Keratinocyte (primary cell): ENCODE measurements around the gene DIS3L2. TPM values are rescaled to one million over a fixed set of nuclear protein-coding genes. Genes with fewer than 3 reads are reported as not detected.

Experiments
- DNase-seq: peaks from one replicate; pipeline ENCODE4 v3.0.0-alpha.2; 2011; ENCODE audit warnings: low read depth, missing footprints, low spot score
- FAIRE-seq: peaks from 2 replicates; lab custom pipeline; 2011; peaks lifted over from hg19 to GRCh38; lab: Jason Lieb, UNC
- H2AFZ ChIP-seq: 2 replicates; pipeline ENCODE4 v1.6.0; 2012; ENCODE audit warnings: low read length, control low read depth, inconsistent platforms; ENCODE audit not compliant: control insufficient read depth
- H3K27ac ChIP-seq: 2 replicates; pipeline ENCODE4 v1.5.1; 2011; ENCODE audit warnings: low read length; ENCODE audit not compliant: control insufficient read depth, insufficient read depth
- H3K27me3 ChIP-seq: 3 replicates; pipeline ENCODE4 v1.6.0; 2011; ENCODE audit warnings: low read length; ENCODE audit not compliant: control insufficient read depth, insufficient read depth; ENCODE audit errors: extremely low read depth
- H3K36me3 ChIP-seq, 2 experiments: 2 replicates in 1 of 2; 3 replicates in 1 of 2; pipeline ENCODE4 v1.5.1; 2011; ENCODE audit warnings: low read length in 2 of 2, mild to moderate bottlenecking in 1 of 2; ENCODE audit not compliant: control insufficient read depth in 2 of 2, insufficient read depth in 2 of 2; ENCODE audit errors: extremely low read depth in 1 of 2
- H3K4me1 ChIP-seq: 3 replicates; pipeline ENCODE4 v1.5.1; 2011; ENCODE audit warnings: low read length; ENCODE audit not compliant: control insufficient read depth, insufficient read depth; ENCODE audit errors: extremely low read depth
- H3K4me2 ChIP-seq: 3 replicates; pipeline ENCODE4 v1.6.0; 2011; ENCODE audit warnings: low read depth, low read length; ENCODE audit not compliant: control insufficient read depth, insufficient read depth; ENCODE audit errors: extremely low read depth
- H3K4me3 ChIP-seq, 3 experiments: fragments of 200-600 bp in 1 of 3; sonication (generic) in 1 of 3; 2 replicates in 2 of 3; 3 replicates in 1 of 3; pipeline ENCODE4 v1.5.1; 2011 to 2016; ENCODE audit warnings: low read length in 3 of 3, mild to moderate bottlenecking in 3 of 3, control low read depth in 2 of 3, inconsistent platforms in 1 of 3, low read depth in 1 of 3, mixed read lengths in 1 of 3, mixed run types in 1 of 3, moderate library complexity in 1 of 3; ENCODE audit not compliant: control insufficient read depth in 2 of 3, insufficient read depth in 2 of 3; ENCODE audit errors: extremely low read depth in 1 of 3
- H3K79me2 ChIP-seq: 2 replicates; pipeline ENCODE4 v1.6.0; 2012; ENCODE audit warnings: low read length; ENCODE audit not compliant: control insufficient read depth, insufficient read depth
- H3K9ac ChIP-seq: 3 replicates; pipeline ENCODE4 v1.6.0; 2011; ENCODE audit warnings: low read length; ENCODE audit not compliant: control insufficient read depth, insufficient read depth; ENCODE audit errors: extremely low read depth
- H3K9me1 ChIP-seq: 3 replicates; pipeline ENCODE4 v1.6.0; 2011; ENCODE audit warnings: low read length; ENCODE audit not compliant: control insufficient read depth, insufficient read depth; ENCODE audit errors: extremely low read depth
- H3K9me3 ChIP-seq: 2 replicates; pipeline ENCODE4 v1.5.1; 2012; ENCODE audit warnings: low read depth, low read length; ENCODE audit not compliant: control insufficient read depth
- H4K20me1 ChIP-seq: 3 replicates; pipeline ENCODE4 v1.6.0; 2011; ENCODE audit warnings: low read length; ENCODE audit not compliant: control insufficient read depth, insufficient read depth; ENCODE audit errors: extremely low read depth
- EZH2 ChIP-seq: IDR thresholded peaks from one replicate; pipeline ENCODE4 v1.6.1; 2012; ENCODE audit warnings: inconsistent platforms, mild to moderate bottlenecking, low read length, moderate library complexity
- dilution Hi-C: fragments of 300-500 bp; cut with MboI; formaldehyde crosslinking; loops from one replicate; pipeline ENCODE4 v1.7.0; 2020; ENCODE audit warnings: low sequenced_read_pairs; ENCODE audit not compliant: extremely low pct_ligation_motif_present
- polyA plus RNA-seq, 5 experiments: library from polyadenylated mRNA; depleted of rRNA in 3 of 5; stranded (reverse) in 3 of 5; stranded (forward) in 1 of 5; unstranded in 1 of 5; fragments of >200 nt; gene quantifications; 1 replicate in 1 of 5; 2 replicates in 3 of 5; 3 replicates in 1 of 5; pipeline versions ENCODE4 v1.2.1 to v1.2.3, GENCODE V29; 2011 to 2012; ENCODE audit warnings: missing spikeins in 2 of 5, low read depth in 1 of 5, low replicate concordance in 1 of 5
- TF ChIP-seq, protein P1 (sequence below), 3 experiments: IDR thresholded peaks in 1 of 3; conservative IDR thresholded peaks in 1 of 3; optimal IDR thresholded peaks in 1 of 3; 2 replicates in 2 of 3; 3 replicates in 1 of 3; pipeline versions ENCODE3 to v1.5.1; 2011; ENCODE audit warnings: low read length in 3 of 3, mild to moderate bottlenecking in 3 of 3, moderate library complexity in 2 of 3, control low read depth in 1 of 3, inconsistent platforms in 1 of 3; ENCODE audit not compliant: insufficient read depth in 2 of 3; ENCODE audit errors: extremely low read depth in 1 of 3

Gene DIS3L2
- polyA plus RNA-seq, 1 donor (not counting 4 experiments of a cell fraction or from before 2014, with no cell fraction given), result 8.6 TPM

DNA sequence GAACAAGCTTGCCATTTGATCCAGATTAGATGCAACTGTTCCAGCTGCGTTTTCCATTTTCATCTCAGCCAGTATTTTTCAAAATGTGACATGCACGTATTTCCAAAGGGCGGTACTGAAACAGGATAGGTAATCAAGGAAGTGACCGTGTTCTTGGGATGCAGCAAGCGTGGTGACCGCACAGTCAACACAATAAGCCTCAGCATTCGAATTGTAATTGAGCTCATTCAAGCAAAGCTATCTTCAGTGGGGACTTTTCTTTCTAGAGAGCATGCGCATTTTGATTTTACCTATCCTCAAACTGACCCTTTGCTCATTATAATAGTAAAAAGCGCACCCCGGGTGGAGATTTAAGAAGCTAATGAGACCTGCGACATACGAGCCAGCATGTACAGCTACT lies 413.7 kb downstream of the DIS3L2 start:
- H3K4me3 ChIP-seq, result no peak overlapping the region
- no peak overlapping the region for H2AFZ ChIP-seq
- H3K4me2 ChIP-seq, result no peak overlapping the region
- H3K27me3 ChIP-seq, result no peaks in the 10 kb centered on the region
- no peaks in the 10 kb centered on the region for H3K9me3 ChIP-seq
- no peak overlapping the region for H3K9ac ChIP-seq
- dilution Hi-C loops, result no loop called here
- no peaks in the 10 kb centered on the region for H3K79me2 ChIP-seq
- FAIRE-seq (no peak), DNase-seq (no peak)
- H3K9me1 ChIP-seq, result no peaks in the 10 kb centered on the region
- no peaks in the 10 kb centered on the region for H4K20me1 ChIP-seq
- H3K4me1 ChIP-seq, result peaks cover 3% of the 10 kb centered on the region
- H3K27ac ChIP-seq, result no peak overlapping the region
- H3K36me3 ChIP-seq, result no peaks in the 10 kb centered on the region
- no peak for TF ChIP-seq EZH2
- TF ChIP-seq, protein P1, sequence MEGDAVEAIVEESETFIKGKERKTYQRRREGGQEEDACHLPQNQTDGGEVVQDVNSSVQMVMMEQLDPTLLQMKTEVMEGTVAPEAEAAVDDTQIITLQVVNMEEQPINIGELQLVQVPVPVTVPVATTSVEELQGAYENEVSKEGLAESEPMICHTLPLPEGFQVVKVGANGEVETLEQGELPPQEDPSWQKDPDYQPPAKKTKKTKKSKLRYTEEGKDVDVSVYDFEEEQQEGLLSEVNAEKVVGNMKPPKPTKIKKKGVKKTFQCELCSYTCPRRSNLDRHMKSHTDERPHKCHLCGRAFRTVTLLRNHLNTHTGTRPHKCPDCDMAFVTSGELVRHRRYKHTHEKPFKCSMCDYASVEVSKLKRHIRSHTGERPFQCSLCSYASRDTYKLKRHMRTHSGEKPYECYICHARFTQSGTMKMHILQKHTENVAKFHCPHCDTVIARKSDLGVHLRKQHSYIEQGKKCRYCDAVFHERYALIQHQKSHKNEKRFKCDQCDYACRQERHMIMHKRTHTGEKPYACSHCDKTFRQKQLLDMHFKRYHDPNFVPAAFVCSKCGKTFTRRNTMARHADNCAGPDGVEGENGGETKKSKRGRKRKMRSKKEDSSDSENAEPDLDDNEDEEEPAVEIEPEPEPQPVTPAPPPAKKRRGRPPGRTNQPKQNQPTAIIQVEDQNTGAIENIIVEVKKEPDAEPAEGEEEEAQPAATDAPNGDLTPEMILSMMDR (optimal IDR thresholded peaks at IDR 0.05 in 1 of 3, IDR thresholded peaks at IDR 0.05 in 1 of 3, conservative IDR thresholded peaks at IDR 0.05 in 1 of 3; ENCODE audit: extremely low read depth in 1 of 3, insufficient read depth in 2 of 3, low read length in 3 of 3), result no peak

DNA sequence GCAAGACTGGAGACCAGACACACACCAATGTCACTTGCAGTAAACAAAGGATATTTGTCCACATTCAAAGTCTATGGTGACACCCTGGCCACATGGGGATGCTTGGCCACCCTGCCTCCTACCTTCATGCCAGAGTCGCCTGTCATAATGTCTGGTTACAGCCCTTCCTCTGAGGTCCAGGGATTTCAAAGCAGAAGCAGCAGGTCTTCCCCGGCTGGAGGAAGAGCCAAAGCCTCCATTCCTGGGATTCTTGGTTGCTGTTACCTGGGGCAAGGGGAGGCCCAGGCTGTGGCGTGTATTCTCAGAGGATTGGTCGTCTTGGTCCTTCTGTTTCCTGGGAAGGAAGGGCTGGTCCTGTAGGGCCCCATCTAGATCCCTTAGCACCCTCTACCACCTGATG lies 414.7 kb downstream of the DIS3L2 start:
- H2AFZ ChIP-seq, result no peak overlapping the region
- dilution Hi-C loops, result no loop called here
- FAIRE-seq, result no peak

More for the DNA sequence above, 414.7 kb downstream of the DIS3L2 start:
- H3K27ac ChIP-seq, result no peak overlapping the region
- no peaks in the 10 kb centered on the region for H3K79me2 ChIP-seq
- no peaks in the 10 kb centered on the region for H4K20me1 ChIP-seq
- H3K9me1 ChIP-seq, result no peaks in the 10 kb centered on the region
- DNase-seq, result no peak
- no peaks in the 10 kb centered on the region for H3K36me3 ChIP-seq
- TF ChIP-seq, protein P1 (optimal IDR thresholded peaks at IDR 0.05 in 1 of 3, IDR thresholded peaks at IDR 0.05 in 1 of 3, conservative IDR thresholded peaks at IDR 0.05 in 1 of 3; ENCODE audit: extremely low read depth in 1 of 3, insufficient read depth in 2 of 3, low read length in 3 of 3), result no peak
- TF ChIP-seq EZH2, result no peak
- no peak overlapping the region for H3K9ac ChIP-seq
- no peak overlapping the region for H3K4me3 ChIP-seq
- H3K9me3 ChIP-seq, result no peaks in the 10 kb centered on the region
- H3K27me3 ChIP-seq, result no peaks in the 10 kb centered on the region
- H3K4me2 ChIP-seq, result no peak overlapping the region
- peaks cover 3% of the 10 kb centered on the region for H3K4me1 ChIP-seq
